ENCODE results near the gene SYNRG. TPM values are rescaled to one million over a fixed set of nuclear protein-coding genes. Genes with fewer than 3 reads are reported as not detected.
A peak's percentile ranks its signal among the peaks of the same experiment; 100 is the strongest.

Gene SYNRG
- total RNA-seq, 1 experiment from 2014 or later: 127 TPM

DNA sequence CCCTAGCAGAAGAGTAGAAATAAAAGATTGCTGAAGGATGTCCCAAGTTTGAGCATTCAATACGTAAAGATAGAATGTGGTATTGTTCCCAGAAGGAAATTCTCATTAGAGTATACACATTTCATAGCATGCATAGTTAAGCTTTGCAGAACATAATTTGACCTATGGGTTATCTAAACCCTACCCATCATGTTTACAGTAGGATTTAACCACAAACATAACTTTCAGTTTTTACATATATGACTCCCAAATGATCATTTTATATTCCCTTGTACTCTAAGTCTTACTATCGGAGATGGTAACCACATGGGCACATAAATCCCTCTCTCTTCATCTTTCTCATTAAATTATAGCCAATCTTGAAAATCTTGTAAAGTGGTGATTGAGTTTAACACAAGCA lies 50.9 kb downstream of the SYNRG start:
- intact Hi-C loops (cut with micrococcal nuclease; ENCODE audit: unreplicated experiment): no loop called here
- no TSS peak for BruUV-seq (replicated peaks)
- Mint-ChIP-seq H3K27ac (ENCODE audit: unreplicated experiment) (no peak overlapping the region), H3K36me3 (ENCODE audit: insufficient read depth, unreplicated experiment) (peaks cover 27% of the 10 kb centered on the region), H3K4me1 (ENCODE audit: low read depth, unreplicated experiment) (no peaks in the 10 kb centered on the region), H3K9me3 (ENCODE audit: low read depth, unreplicated experiment) (no peaks in the 10 kb centered on the region), H3K27me3 (ENCODE audit: unreplicated experiment) (no peaks in the 10 kb centered on the region), H3K4me3 (ENCODE audit: low read depth, unreplicated experiment) (no peak overlapping the region)
- DNase-seq: no peak
- CTCF ChIA-PET: interaction anchor here (0.5 to 1.0 kb wide), 3 partner anchors 11 to 132 kb away, joined by 3 to 4 read pairs (median 4); no protein-coding TSS in a partner anchor
- no peak for TF ChIP-seq CTCF (IDR thresholded peaks at IDR 0.05; ENCODE audit: unreplicated experiment)

DNA sequence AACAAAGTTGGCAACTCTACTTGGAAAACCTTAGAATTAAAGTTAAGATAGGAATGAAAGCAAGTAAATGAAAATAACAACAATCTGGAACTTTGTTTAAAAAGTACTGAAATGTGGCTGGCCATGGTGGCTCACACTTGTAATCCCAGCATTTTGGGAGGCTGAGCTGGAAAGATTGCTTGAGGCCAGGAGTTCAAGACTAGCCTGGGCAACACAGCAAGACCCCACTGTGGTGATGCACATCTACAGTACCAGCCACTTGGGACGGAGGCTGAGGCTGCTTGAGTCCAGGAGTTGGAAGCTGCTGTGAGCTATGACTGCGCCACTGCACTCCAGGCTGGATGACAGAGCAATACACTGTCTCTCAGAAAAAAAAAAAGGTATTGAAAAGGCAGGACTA lies 51.7 kb downstream of the SYNRG start:
- CTCF ChIA-PET: interaction anchor here (1.3 kb wide), 1 partner anchor 12 kb away, joined by 7 read pairs; no protein-coding TSS in a partner anchor
- no peak for DNase-seq
- TF ChIP-seq CTCF (IDR thresholded peaks at IDR 0.05; ENCODE audit: unreplicated experiment): no peak
- Mint-ChIP-seq H3K36me3 (ENCODE audit: insufficient read depth, unreplicated experiment) (peaks cover 35% of the 10 kb centered on the region), H3K27ac (ENCODE audit: unreplicated experiment) (no peak overlapping the region), H3K4me1 (ENCODE audit: low read depth, unreplicated experiment) (no peaks in the 10 kb centered on the region), H3K27me3 (ENCODE audit: unreplicated experiment) (no peaks in the 10 kb centered on the region), H3K9me3 (ENCODE audit: low read depth, unreplicated experiment) (no peaks in the 10 kb centered on the region), H3K4me3 (ENCODE audit: low read depth, unreplicated experiment) (no peak overlapping the region)
- intact Hi-C loops (cut with micrococcal nuclease; ENCODE audit: unreplicated experiment): no loop called here
- no TSS peak for BruUV-seq (replicated peaks)

DNA sequence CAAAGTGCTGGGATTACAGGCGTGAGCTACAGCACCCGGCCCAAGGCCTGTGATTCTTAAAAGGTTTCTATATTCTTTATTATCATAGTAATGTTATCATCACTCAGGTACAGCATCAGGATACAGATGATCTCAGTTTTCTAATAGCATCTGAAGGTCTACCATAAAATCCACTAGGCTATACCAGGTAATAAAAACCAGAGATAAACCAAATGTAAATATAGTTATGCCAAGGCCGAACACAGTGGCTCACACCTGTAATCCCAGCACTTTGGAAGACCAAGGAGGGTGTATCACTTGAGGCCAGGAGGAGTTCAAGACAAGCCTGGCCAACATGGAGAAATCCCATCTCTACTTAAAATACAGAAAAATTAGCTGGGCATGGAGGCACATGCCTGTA lies 53.8 kb downstream of the SYNRG start:
- H3K27ac Mint-ChIP-seq (ENCODE audit: unreplicated experiment): no peak overlapping the region
- H3K4me1 Mint-ChIP-seq (ENCODE audit: low read depth, unreplicated experiment): no peaks in the 10 kb centered on the region
- no peak for DNase-seq
- BruUV-seq (replicated peaks): no TSS peak
- no peaks in the 10 kb centered on the region for H3K9me3 Mint-ChIP-seq (ENCODE audit: low read depth, unreplicated experiment)
- peaks cover 27% of the 10 kb centered on the region for H3K36me3 Mint-ChIP-seq (ENCODE audit: insufficient read depth, unreplicated experiment)
- CTCF ChIA-PET: interaction anchor here (0.6 to 1.7 kb wide), 2 partner anchors 17 to 28 kb away, joined by 4 to 7 read pairs; no protein-coding TSS in a partner anchor
- no peak for TF ChIP-seq CTCF (IDR thresholded peaks at IDR 0.05; ENCODE audit: unreplicated experiment)
- intact Hi-C loops (cut with micrococcal nuclease; ENCODE audit: unreplicated experiment): no loop called here
- no peaks in the 10 kb centered on the region for H3K27me3 Mint-ChIP-seq (ENCODE audit: unreplicated experiment)
- H3K4me3 Mint-ChIP-seq (ENCODE audit: low read depth, unreplicated experiment): no peak overlapping the region

- no peak for TF ChIP-seq CTCF (IDR thresholded peaks at IDR 0.05; ENCODE audit: unreplicated experiment)
- DNase-seq: no peak
- intact Hi-C loops (cut with micrococcal nuclease; ENCODE audit: unreplicated experiment): no loop called here
- Mint-ChIP-seq H3K4me1 (ENCODE audit: low read depth, unreplicated experiment) (no peaks in the 10 kb centered on the region), H3K27me3 (ENCODE audit: unreplicated experiment) (no peaks in the 10 kb centered on the region), H3K27ac (ENCODE audit: unreplicated experiment) (no peak overlapping the region), H3K36me3 (ENCODE audit: insufficient read depth, unreplicated experiment) (peaks cover 26% of the 10 kb centered on the region), H3K4me3 (ENCODE audit: low read depth, unreplicated experiment) (no peak overlapping the region), H3K9me3 (ENCODE audit: low read depth, unreplicated experiment) (no peaks in the 10 kb centered on the region)
- CTCF ChIA-PET: no interaction called here
- TSS peak; percentile 33 for BruUV-seq (replicated peaks)
Observed at GRCh38 chr17:37553401-37553966, 55.7 kb downstream of the SYNRG start.
